Measurements from ENCODE around the gene LCE1C.

The LCE1C gene

GRCh38 chr1:152760551-152761190 lies 45.8 kb downstream of the LCE1C start:
- no CpG with 5 or more reads among the region's 31 CpGs for WGBS (ENCODE audit: insufficient coverage, insufficient read length)
- Histone ChIP-seq H3K4me3 (ENCODE audit: low read length) (no peak overlapping the region), H3K27ac (ENCODE audit: low read length) (no peak overlapping the region), H3K4me1 (ENCODE audit: control insufficient read depth, insufficient read depth, low read length) (no peaks in the 10 kb centered on the region), H3K27me3 (ENCODE audit: control insufficient read depth, insufficient read depth, low read length) (no peaks in the 10 kb centered on the region), H3K9me3 (ENCODE audit: control insufficient read depth, insufficient read depth, low read length) (peaks cover 30% of the 10 kb centered on the region), H3K36me3 (ENCODE audit: control insufficient read depth, insufficient read depth, low read length) (no peaks in the 10 kb centered on the region)
- DNase-seq (ENCODE audit: low read depth, low spot score): no peak

- no peak for DNase-seq (ENCODE audit: low read depth, low spot score)
- Histone ChIP-seq H3K27ac (ENCODE audit: low read length) (no peak overlapping the region), H3K4me3 (ENCODE audit: low read length) (no peak overlapping the region), H3K4me1 (ENCODE audit: control insufficient read depth, insufficient read depth, low read length) (no peaks in the 10 kb centered on the region), H3K27me3 (ENCODE audit: control insufficient read depth, insufficient read depth, low read length) (no peaks in the 10 kb centered on the region), H3K36me3 (ENCODE audit: control insufficient read depth, insufficient read depth, low read length) (no peaks in the 10 kb centered on the region), H3K9me3 (ENCODE audit: control insufficient read depth, insufficient read depth, low read length) (peaks cover 27% of the 10 kb centered on the region)
- WGBS (ENCODE audit: insufficient coverage, insufficient read length): no CpG with 5 or more reads among the region's 8 CpGs
These were observed 46.8 kb downstream of the LCE1C start for GRCh38 chr1:152759453-152760173.

- no peak overlapping the region for H3K27ac ChIP-seq (ENCODE audit: low read length)
- H3K4me1 ChIP-seq (ENCODE audit: control insufficient read depth, insufficient read depth, low read length): no peaks in the 10 kb centered on the region
- H3K4me3 ChIP-seq (ENCODE audit: low read length): no peak overlapping the region
- no peaks in the 10 kb centered on the region for H3K27me3 ChIP-seq (ENCODE audit: control insufficient read depth, insufficient read depth, low read length)
- no peaks in the 10 kb centered on the region for H3K36me3 ChIP-seq (ENCODE audit: control insufficient read depth, insufficient read depth, low read length)
- no peak for DNase-seq (ENCODE audit: low read depth, low spot score)
- peaks cover 27% of the 10 kb centered on the region for H3K9me3 ChIP-seq (ENCODE audit: control insufficient read depth, insufficient read depth, low read length)
- no CpG with 5 or more reads among the region's 4 CpGs for WGBS (ENCODE audit: insufficient coverage, insufficient read length)
These were observed 47.8 kb downstream of the LCE1C start for GRCh38 chr1:152758636-152759035.

- no peaks in the 10 kb centered on the region for H3K36me3 ChIP-seq (ENCODE audit: control insufficient read depth, insufficient read depth, low read length)
- H3K4me3 ChIP-seq (ENCODE audit: low read length): no peak within 1 kb of the TSS
- H3K27ac ChIP-seq (ENCODE audit: low read length): no peak within 1 kb of the TSS
- H3K4me1 ChIP-seq (ENCODE audit: control insufficient read depth, insufficient read depth, low read length): no peaks in the 10 kb centered on the region
- DNase-seq (ENCODE audit: low read depth, low spot score): no peak
- peaks cover 28% of the 10 kb centered on the region for H3K9me3 ChIP-seq (ENCODE audit: control insufficient read depth, insufficient read depth, low read length)
- no CpG with 5 or more reads among the region's 6 CpGs for WGBS (ENCODE audit: insufficient coverage, insufficient read length)
- H3K27me3 ChIP-seq (ENCODE audit: control insufficient read depth, insufficient read depth, low read length): no peaks in the 10 kb centered on the region
These were observed 48.7 kb downstream of the LCE1C start, which contains the start of gene KPRP for GRCh38 chr1:152757747-152758146. Gene KPRP, plus strand, starts transcription at chr1:152758025. Its CDS starts 1,564 bp downstream, at chr1:152759589.

- Histone ChIP-seq H3K27me3 (ENCODE audit: control insufficient read depth, insufficient read depth, low read length) (no peaks in the 10 kb centered on the region), H3K4me1 (ENCODE audit: control insufficient read depth, insufficient read depth, low read length) (no peaks in the 10 kb centered on the region), H3K36me3 (ENCODE audit: control insufficient read depth, insufficient read depth, low read length) (no peaks in the 10 kb centered on the region), H3K4me3 (ENCODE audit: low read length) (no peak overlapping the region), H3K9me3 (ENCODE audit: control insufficient read depth, insufficient read depth, low read length) (peaks cover 32% of the 10 kb centered on the region), H3K27ac (ENCODE audit: low read length) (no peak overlapping the region)
- DNase-seq (ENCODE audit: low read depth, low spot score): no peak
- no CpG with 5 or more reads among the region's 2 CpGs for WGBS (ENCODE audit: insufficient coverage, insufficient read length)
These were observed 49.6 kb downstream of the LCE1C start for GRCh38 chr1:152756872-152757271.

Measured in iPS DF 6.9 (cell line).